ENCODE measurements around the gene PRSS33.

GRCh38 chr16:2748757-2749455, 38.5 kb downstream of the PRSS33 start:
- TF ChIP-seq CTCF (IDR thresholded peaks at IDR 0.05; ENCODE audit: insufficient read depth, low read length, poor library complexity, severe bottlenecking) (no peak), EZH2phosphoT487 (conservative IDR thresholded peaks at IDR 0.05; ENCODE audit: low read length) (no peak)

Measured in SU-DHL-6 (cell line).